ENCODE measurements around the gene CNOT3. TPM values are rescaled to one million over a fixed set of nuclear protein-coding genes. Genes with fewer than 3 reads are reported as not detected.
"Not testable (repeated sequence)": the region's sequence is repeated elsewhere in the genome, so short reads cannot be mapped to it uniquely, and the experiment has no call there.

Gene CNOT3
- total RNA-seq, 1 donor = 9.8 TPM

DNA sequence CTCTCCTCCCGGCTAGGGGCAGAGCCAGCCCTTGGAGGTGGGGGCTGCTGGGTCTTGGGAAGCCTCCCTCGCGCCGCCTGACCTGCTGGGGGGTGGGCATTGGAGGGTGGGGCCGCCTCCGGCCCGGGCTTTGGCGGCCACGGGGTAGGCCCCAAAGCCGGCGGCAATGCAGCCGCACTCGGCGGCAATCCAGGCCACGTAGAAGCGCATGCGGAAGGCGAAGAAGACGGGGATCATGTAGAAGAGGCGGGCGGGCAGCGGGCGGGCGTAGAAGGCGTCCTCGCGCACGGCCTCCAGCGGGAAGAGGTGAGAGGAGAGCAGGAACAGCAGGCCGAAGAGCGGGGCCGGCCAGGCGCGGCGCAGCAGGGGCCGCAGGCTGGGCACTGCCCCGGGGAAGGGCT is 43.1 kb downstream of the CNOT3 start:
- no peak for TF ChIP-seq CTCF (IDR thresholded peaks at IDR 0.05; ENCODE audit: insufficient read depth, low read length)
- DNase-seq (ENCODE audit: low read depth) = no peak

DNA sequence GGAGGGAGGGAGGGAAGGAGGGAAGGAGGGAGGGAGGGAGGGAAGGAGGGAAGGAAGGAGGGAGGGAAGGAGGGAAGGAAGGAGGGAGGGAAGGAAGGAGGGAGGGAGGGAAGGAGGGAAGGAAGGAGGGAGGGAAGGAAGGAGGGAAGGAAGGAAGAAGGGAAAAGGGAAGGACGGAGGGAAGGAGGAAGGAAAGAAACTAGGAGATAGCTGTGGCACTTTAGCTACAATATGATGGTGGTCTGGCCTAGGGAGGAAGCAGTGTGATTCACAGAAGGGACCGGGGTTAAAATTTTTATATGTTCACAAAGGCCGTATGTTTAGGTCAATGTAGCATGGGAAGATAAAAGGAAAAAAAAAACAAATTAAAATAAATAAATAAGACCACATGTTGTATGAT is 44.3 kb downstream of the CNOT3 start:
- DNase-seq (ENCODE audit: low read depth) = not testable (repeated sequence)

More for the DNA sequence above, 43.1 kb downstream of the CNOT3 start:
- H3K4me3 ChIP-seq (ENCODE audit: low read depth, low read length) = no peak overlapping the region

GRCh38 chr19:54183431-54183830 is 45.9 kb downstream of the CNOT3 start:
- no peak for TF ChIP-seq CTCF (IDR thresholded peaks at IDR 0.05; ENCODE audit: insufficient read depth, low read length)
- DNase-seq (ENCODE audit: low read depth) = no peak
- no peak overlapping the region for H3K4me3 ChIP-seq (ENCODE audit: low read depth, low read length)

More for the DNA sequence above, 44.3 kb downstream of the CNOT3 start:
- not testable (repeated sequence) for H3K4me3 ChIP-seq (ENCODE audit: low read depth, low read length)

- no peak overlapping the region for H3K4me3 ChIP-seq (ENCODE audit: low read depth, low read length)
- TF ChIP-seq CTCF (IDR thresholded peaks at IDR 0.05; ENCODE audit: insufficient read depth, low read length) = no peak
- no peak for DNase-seq (ENCODE audit: low read depth)
Observed at GRCh38 chr19:54186351-54186750, 48.8 kb downstream of the CNOT3 start.

- no peak for DNase-seq (ENCODE audit: low read depth)
- no peak for TF ChIP-seq CTCF (IDR thresholded peaks at IDR 0.05; ENCODE audit: insufficient read depth, low read length)
- H3K4me3 ChIP-seq (ENCODE audit: low read depth, low read length) = no peak overlapping the region
Observed at GRCh38 chr19:54186934-54187381, 49.4 kb downstream of the CNOT3 start.

- DNase-seq (ENCODE audit: low read depth) = peak; percentile 56
- no peak for TF ChIP-seq CTCF (IDR thresholded peaks at IDR 0.05; ENCODE audit: insufficient read depth, low read length)
- peak overlapping the region; percentile 79 for H3K4me3 ChIP-seq (ENCODE audit: low read depth, low read length)
Observed at GRCh38 chr19:54188215-54188871, 50.8 kb downstream of the CNOT3 start.

GRCh38 chr19:54189145-54189734 is 51.7 kb downstream of the CNOT3 start, which contains the start of gene MBOAT7:
TSS of gene MBOAT7 (minus strand) at chr19:54189580. CDS start at chr19:54188508, 1,072 bp downstream.
- DNase-seq (ENCODE audit: low read depth) = no peak
- TF ChIP-seq CTCF (IDR thresholded peaks at IDR 0.05; ENCODE audit: insufficient read depth, low read length) = no peak
- H3K4me3 ChIP-seq (ENCODE audit: low read depth, low read length) = peak within 1 kb of the TSS; percentile 80

All from fibroblast of the aortic adventitia (primary cell).